GM18507 (cell line): Measurements from ENCODE around the gene FBXO48.

ENCODE experiments used
- DNase-seq: peaks from one replicate; pipeline ENCODE4 v3.0.0; 2011; ENCODE audit warnings: low read depth; ENCODE audit not compliant: insufficient read length; ENCODE audit errors: extremely low spot score
- FAIRE-seq: peaks from 2 replicates; lab custom pipeline; 2011; peaks lifted over from hg19 to GRCh38; lab: Jason Lieb, UNC

The FBXO48 gene

DNA sequence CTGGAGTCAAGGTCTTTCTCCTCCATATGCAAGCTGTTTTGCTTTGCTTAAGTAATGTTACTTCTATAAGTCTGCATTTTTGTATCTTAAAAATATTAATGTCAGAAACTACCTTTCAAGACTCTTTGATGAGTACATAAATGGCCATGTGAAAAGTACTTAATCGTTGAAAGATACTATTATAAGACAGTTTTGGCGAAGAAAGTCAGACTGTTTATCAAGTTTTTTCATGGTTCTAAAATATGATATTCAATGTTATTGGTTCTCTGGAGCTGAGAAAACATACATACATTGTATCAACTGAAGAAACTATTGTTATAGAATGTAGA lies 25.1 kb downstream of the FBXO48 start:
- FAIRE-seq (no peak), DNase-seq (no peak)

DNA sequence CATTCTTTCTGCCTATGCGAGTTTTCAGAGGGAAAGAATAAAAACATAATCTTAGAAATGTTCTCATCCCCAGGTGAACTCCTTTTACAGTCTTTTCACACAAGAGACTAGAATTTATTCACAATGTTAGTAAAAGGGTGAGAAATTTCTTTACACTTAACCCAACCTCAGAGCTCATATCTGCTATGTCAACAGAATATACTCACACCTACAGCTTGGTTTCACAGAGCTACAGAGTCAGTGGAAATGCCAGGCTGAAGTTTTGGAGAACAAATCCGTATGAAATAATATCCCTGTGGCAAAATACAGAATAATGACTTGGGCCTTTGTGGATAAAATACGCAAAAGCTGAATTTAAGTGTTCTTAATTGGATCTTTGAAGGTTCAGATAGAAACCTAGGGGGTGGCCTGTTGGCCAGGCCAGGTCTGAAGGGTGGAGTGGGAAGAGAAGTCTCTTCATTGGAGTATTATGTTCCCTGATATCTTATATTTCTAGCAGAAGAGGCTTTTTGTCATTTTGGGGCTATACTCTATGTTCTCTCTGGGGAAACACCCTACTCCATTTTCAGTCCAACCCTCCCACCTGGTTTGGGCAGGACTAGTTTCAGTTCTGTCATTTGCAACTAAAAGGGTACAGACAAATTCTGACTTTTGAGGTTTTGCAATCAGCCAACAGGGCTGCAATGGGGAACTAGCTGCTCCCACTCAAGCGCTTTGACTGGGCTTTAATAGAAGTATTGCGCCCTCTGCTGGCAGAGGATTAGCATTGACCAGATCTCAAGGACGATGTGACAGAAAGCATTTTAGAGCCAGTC lies 25.7 kb downstream of the FBXO48 start:
- peak; percentile 100 for FAIRE-seq
- DNase-seq: peak; percentile 65

DNA sequence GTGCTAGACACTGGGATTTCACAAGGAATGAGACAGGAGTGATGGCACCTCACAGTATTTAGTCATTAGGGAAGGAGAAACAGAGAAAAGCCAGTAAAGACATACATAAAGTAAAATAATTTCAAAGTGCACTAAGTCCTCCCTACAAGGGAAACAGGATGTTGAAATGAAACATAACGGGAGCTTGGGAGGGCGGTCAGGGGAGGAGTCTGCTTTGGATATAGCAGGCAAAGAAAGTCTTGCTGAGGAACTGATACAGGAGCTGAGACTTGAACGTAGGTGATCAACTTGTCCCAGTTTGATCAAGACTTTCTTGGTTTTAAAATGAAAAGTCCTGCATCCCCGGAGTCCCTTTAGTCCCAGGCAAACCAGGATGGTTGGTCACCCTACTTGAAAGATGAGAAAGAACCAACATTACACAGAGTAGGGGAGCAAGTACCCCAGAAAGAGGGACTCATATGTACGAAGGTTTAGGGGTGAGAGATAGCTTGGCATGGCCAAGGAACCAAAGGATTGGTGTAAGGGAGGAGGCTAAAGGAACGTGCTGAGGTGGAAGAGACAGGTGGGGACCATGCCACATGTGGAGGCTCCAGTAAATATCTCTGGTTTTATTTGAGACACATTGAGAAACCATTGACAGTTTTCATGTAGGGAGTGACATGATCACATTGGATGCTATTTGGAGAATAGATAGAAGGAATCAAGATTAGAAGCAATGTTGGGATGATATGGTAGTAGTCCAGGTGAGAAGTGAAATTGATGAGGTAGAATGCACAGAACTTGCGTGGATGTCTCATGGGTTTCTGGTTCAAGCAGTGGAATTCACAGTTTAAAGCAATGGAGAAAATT lies 28.4 kb downstream of the FBXO48 start:
- peak; percentile 85 for FAIRE-seq
- DNase-seq: no peak

DNA sequence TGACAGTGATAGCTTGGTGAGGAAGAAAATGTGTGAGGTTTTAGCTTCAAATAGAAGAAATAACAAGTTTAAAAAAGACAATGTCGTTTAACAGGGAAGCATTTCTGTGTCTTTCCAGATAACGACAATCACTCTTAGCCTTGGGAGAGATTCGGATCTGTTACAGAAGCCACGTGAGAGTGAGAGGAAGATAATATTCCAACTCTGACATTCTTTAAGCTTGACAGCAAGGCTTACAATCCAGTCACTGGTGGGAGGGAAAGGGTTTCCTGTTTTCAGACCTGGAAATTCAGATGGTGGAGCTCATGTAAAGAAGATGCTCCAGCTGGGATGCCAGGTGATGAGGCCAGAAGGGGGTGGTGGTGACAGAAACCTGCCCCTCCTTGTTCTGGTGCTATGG lies 30.8 kb downstream of the FBXO48 start:
- peak; percentile 24 for FAIRE-seq
- DNase-seq: no peak

DNA sequence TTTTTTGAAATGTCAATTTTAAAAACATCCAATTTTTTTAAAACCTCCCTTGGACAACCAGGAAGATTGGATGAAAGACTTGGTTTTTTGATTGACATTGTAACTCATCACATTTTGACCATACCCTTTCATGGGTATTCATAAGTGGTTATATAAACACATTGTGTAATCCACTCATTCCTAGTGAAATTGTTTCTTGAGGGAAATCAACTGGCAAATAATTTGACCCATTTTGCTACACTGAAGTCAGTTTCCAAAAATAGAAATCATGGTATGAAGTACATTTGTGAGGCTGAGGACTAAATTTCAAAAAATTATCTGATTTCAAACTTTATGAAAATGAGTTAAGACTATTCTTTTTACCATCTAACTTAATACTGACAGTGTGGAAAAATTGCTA lies 31.5 kb downstream of the FBXO48 start:
- DNase-seq (no peak), FAIRE-seq (no peak)

DNA sequence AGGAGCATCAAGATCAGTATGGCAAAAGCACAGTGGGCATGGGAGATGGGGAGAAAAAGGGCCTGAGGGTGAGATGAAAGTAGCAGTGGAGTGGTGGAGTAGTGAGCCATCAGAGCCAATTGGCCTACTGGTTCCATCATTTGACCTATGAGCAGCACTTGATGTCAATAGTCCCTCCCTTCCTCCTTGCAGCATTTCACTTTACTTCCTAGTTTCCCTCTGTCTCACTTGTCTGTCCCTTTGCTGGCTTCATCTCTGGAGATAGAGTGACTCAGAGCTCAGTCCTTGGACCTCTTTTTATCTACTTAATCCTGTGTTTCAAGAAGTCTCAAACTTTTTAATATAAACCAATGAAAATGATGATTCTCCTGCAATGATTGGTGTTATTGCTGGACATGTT lies 32.1 kb downstream of the FBXO48 start:
- peak; percentile 33 for FAIRE-seq

DNA sequence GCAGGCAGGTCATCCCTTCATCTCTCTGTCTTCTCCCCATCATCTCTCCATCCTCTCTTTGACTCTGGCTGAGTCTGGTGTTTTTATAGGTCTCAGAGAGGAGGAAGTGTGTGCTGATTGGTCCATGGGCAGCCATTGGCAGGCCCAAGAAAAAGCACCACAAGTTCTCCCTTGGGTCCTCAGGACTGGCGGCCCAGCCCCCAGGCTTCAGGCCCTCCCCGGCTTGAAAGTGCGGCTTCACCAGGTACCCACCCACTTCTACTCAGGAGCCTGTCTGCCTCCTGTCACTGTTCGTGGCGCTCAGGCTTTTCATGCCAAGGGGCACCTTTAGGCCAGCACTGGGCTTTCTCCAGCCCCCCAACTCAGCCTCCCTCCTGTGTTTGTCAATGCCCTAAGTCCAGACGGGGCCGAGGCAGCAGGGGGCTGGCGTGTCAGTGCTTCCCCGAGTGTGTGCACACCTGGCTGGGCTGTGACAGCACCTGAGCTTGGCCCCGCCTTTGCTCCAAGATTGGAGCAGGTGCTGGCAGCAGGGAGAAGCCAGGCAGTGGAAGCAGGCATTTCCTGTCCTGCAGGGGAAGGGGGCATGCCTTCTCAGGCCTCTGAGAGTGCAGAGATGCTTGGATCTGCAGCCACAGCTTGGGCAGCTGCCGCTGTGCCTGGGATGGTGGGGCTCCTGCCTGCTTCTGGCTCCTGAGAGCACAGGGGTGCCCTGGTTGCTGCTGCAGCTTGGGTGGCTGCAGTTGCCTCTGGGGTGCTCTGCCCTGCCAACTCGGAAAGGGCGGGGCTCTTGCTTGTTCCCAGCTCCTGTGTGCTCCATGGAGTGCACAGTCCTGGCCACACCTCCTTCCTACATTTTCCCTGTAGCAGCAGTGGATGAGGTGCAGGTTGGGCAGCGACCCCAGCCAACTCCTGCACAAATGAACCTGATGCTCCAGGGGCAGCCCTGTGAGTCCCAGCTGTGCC lies 34.1 kb downstream of the FBXO48 start:
- FAIRE-seq: no peak
- no peak for DNase-seq

More for the DNA sequence above, 32.1 kb downstream of the FBXO48 start:
- no peak for DNase-seq

DNA sequence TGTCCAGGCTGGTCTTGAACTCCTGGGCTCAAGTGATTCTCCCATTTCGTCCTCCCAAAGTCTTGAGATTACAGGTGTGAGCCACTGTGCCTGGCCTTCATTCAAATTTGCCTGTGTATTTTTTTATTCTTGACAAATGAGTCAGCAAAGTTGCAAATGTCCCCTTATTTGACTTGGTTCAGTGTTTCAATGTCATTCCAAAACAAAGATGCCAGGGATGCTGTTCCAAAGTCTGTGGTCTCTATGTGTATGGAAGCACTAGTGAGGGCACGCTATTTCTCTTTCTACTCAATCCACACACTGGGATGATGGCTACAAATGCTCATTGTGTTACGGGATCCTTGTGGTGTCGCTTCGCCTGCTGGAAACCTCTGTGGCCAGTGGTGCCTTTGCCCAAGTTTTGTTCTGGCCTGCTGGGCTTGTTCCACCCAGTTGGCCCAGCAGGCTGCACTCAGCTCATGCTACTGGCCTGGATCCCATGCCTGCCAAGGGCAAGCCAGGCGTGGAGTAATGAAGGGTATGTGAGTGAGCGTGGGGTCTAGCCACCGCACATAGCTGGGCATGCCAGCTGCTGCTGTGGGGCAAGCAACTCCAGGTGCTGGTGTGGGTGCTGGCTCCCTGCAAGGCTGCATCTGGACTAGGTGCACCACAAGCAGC lies 35.6 kb downstream of the FBXO48 start:
- DNase-seq: no peak

DNA sequence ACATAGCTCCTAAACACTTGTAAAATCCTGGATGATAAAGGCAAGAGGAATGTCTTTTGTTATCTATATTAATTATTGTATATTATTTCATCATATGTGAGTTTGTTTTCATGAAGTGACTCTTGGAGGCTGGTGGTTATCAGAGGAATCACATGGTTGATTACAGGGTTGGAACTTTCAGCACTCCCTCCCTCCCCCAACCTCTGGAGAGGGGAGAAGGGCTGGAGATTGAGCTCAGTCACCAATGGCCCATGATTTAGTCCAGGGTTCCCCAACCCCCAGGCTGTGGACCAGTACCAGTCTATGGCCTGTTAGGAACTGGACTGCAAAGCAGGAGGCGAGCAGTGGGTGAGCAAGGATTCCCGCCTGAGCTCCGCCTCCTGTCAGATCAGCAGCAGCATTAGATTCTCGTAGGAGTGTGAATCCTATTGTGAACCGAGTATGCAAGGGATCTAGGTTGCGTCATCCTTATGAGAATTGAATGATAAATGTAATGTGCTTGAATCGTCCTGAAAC lies 37.7 kb downstream of the FBXO48 start:
- DNase-seq: no peak

More for the DNA sequence above, 35.6 kb downstream of the FBXO48 start:
- no peak for FAIRE-seq

DNA sequence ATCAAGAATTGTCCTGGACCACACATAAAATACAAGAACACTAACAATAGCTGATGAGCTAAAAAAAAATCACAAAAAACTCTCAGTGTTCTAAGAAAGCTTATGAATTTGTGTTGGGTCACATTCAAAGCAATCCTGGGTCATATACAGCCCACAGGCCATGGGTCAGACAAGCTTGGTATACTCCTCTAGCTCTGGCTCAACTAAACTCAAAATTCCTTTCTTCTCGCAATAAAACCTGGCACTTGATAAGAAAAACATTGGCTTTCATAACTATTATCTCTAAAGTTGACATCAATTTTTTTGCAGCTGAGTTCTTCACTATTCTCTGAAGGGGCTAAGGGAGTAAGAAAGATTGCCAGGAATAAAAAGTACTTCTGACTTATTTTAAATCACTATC lies 38.3 kb downstream of the FBXO48 start:
- FAIRE-seq (no peak), DNase-seq (no peak)

More for the DNA sequence above, 37.7 kb downstream of the FBXO48 start:
- FAIRE-seq: no peak

DNA sequence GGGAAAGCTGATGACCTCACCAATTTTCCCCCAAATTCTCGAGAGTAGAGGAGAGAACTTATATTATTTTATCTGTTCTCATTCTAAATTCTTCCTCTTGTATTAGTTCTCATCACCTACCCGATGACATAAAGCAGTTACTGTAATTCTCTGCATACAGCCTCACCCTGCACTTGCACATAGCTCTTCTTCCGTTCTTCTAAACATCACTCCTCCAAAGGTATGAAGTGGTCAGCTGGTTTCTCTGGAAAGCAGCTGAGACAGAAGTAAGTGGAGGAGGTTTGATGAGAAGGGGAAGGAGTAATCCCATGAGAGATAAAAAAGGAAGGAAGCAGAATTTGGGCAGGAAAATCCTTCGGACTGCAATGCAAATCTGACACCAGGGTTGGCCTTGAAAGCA lies 39.0 kb downstream of the FBXO48 start:
- DNase-seq (no peak), FAIRE-seq (peak; percentile 15)

DNA sequence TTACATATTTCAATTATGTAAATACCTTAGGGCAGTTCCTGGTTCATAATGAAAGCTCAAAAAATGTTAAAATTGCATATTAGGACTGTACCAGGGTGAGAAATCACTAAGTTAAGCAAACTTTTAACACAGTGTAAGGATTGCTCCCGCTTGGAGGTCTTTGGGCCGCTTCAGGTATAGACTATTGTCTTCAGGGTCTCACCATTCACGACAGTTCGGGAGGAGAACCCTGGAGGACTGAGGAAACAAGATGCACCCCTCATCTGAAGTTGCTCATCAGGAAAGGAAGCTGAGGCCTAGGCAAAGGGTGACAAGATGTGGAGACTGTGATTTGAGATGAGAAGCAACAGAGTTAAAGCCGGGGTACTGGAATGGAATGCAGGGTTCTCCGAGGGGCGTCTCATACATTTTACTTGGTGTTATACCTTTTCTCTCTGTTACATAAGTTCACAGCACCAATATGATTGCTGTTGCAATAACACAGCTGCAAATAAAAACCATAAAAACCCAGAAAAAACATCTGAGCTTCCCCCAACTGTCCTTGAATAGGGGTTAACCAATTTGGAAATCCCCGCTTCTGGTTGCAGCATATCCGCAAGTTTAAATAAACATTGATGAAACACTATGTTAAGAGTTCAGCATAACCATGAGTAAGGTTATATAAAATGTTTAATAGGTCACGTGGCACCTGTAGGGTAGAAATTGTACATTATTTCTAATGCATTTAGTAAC lies 40.1 kb downstream of the FBXO48 start:
- no peak for DNase-seq
- peak; percentile 84 for FAIRE-seq

DNA sequence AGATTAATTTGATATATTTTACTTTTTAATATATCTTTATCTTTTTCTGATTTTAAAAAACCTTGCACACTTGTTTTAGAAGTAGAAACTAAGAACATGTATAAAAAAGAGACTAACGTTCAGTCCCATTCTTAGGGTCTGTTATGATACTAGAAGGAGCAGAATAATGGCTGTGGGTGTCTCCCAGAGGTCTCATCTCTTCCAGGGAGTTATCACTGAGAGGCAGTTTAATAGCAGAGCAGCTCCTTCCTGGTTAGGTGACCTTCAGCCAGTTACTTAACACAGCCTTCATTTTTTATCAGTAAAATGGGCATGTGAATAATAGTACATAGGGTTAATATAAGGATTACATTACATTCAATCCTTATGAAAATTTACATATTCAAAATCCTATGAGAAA lies 40.6 kb downstream of the FBXO48 start:
- no peak for DNase-seq
- no peak for FAIRE-seq

DNA sequence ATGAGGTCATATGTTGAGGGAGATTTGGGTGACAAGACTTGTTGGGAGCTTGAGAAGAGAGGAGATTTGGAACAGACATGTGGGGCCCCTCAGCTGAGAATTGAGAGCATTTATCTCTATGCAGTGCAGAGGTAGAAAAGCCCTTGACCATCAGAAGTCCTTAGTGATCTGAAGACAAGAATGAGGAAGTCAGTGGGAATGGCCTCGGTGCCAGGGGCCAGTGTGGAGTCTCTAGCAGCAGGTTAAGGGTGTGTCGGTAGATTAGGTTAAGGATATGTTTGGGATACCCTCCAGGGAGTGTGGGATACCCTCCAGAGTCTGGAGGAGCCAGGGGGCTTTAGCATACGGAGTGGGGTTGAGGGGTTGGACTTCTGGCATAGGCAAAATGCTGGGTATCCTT lies 41.6 kb downstream of the FBXO48 start:
- FAIRE-seq (no peak), DNase-seq (no peak)

DNA sequence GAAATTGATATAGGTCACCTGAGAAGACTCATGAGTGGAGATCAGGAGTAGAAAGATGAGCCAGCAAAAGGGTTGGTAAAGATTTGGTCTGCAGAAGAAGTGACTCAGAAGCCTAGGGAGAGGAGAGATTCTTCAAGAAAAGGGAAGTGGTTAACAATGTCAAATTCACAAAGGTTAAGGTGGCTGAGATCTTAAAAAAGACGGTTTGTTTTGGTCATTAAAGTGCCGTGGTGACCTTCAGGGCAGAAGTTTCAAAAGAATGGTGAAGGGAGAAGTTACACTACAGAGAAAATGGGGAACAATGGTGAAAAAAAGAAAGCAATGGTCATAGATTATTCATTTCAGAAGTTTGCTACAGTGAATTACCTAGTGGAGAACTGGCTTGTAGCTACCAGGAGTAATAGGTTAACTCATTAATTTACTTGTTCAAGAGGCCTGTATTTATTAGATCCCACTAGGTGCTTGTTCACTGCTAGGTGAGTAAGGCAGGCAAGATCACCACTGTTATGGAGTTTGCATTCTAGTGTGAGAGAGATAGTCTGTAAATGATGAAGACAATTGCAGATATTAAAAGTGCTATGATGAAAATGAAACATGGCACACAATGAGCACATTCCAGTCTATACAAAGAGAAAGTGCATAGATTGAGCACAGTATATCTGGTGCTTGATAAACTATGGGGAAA lies 43.0 kb downstream of the FBXO48 start:
- DNase-seq (peak; percentile 50), FAIRE-seq (peak; percentile 100)

DNA sequence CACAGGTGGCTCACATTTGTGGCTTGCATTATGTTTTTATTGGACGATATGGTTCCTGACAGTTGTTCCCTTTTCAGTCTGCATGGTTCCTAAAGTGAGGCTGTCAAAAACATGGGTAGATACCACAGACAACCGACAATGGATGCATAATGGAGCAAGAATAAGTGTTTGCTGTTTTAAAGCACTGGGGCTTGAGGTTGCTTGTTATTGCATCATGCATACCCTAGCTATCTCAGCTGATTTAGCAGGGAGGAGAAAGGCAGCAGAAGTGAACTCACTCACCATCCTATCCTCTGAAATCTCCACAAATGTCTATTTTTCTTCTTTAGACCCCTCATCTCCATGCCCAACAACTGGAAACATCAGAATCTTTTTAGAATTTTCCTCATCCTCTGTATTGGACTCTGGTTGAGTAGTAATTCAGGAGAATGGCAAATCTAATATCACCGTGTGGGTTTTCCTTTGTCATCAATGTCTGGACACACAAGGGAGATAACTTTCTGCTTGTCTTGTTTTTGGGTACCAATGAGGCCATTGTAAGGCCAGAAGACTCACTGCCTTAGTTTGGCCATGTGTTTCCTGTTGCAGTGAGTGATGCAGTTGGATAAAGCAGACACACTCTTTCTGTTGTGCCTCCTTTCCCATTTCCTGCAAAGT lies 46.7 kb downstream of the FBXO48 start:
- no peak for FAIRE-seq
- DNase-seq: no peak

DNA sequence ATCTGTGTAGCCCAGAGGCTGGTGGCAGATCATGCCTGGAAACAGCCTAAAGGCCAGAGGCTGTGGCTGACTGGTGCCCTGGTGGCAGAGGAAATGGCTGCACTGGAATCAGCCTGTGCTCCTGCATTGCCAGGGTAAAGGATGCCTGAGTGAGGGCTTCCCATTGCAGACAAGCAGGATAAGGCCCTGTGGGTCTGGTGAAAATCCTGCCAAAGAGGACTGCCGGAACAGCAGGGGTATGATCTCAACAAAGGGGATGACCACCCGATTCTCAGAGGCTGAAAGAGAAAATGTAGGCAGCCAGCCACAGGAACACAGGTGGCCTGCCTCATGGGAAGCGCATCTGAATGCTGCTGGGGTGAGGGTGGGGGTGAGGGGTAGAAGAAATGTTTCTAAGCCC lies 48.2 kb downstream of the FBXO48 start:
- DNase-seq (no peak), FAIRE-seq (no peak)
